GM18868 (cell line): ENCODE results near the gene NRXN3.

Experiments used
- ATAC-seq: cut with Tn5 transposase; IDR thresholded peaks from one replicate; pipeline ENCODE4 v1.9.1; 2021; ENCODE audit warnings: mild to moderate bottlenecking, moderate library complexity; ENCODE audit not compliant: unreplicated experiment

The NRXN3 gene

DNA sequence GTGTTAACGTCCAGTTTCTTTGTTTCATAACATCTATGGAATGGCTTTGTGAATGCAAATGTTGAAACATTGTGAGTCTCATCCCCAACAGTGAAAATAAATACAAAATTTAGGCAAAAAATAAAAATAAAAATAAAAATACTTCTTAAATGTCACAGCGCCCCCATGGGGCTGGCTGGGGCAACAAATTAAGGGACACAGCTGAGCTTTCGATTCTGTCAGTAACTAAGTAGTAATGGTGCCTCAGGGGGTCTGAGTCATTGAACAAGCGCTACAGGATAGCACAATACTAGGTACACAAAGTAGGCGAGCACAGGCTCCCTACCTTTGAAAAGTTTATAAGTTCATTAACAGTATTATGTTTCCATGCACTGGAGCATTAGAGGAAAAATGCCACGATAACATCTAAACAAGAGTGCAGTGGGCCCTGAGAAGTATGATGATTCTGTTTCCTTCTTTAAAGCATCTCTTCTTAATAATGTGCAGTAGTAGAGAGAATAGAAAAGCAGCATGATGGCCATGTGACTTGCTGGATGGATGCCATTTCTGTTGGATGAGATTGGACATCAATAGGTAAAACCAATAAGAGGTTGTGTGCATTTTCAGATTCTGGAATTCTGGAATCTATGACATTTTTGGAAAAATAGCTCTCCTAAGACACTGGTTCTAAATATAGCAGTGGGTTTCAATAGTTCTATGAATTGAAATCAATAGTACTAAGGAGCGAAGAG, 1374.0 kb downstream of the NRXN3 start:
- ATAC-seq = no peak

DNA sequence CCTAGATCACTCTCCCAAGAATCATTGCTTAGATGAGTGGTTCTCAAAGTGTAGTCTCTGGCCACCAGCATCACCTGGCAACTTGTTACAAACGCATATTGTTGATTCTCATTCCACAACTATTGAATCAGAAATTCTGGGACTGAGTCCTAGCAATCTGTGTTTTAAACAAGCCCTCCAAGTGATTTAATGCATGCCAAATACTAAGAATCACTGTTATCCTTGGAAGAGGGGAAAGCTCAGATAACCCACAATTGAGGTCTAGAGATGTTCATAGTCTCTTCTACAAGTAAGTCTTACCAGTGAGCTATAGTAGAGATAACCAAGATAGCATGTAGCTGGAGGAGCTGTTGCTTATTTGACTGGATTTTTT, 1374.5 kb downstream of the NRXN3 start:
- no peak for ATAC-seq

DNA sequence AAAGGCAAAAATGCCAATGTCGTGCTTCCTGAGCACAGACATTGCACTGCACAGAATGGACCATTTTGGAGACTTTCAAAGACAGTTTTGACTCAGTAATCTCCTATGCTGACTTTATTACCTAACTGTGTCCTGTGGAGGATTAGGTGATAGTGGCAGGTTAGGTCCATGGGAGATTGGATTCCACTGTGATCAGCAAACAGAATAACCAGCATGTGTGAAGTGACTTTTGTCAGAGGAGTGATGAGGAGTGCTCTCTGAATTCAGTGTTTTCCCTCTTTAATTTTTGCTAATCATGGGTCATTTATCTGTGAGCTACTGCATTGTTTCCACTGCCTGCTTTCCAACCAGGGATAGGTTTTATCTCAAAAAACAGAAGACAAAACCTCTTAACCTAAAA, 1378.7 kb downstream of the NRXN3 start:
- ATAC-seq = no peak

DNA sequence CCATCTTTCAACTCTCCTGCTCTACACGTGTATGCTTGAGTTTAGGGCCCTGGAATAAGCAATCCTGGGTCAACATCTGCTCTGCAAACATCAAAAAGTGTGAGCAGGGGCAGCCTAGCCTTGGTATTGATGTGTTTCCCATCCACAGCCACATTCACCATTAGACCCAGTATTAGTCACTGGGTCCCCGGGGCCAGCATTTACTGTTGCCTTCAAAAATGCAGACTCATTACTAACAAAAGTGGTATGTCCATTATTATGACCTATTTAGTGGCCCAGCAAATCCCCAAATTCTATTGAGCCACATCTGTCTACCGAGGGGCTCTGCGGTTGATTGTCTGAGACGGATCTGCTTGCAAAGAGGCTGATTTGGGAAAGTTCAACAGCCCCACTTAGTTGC, 1379.3 kb downstream of the NRXN3 start:
- ATAC-seq = no peak

DNA sequence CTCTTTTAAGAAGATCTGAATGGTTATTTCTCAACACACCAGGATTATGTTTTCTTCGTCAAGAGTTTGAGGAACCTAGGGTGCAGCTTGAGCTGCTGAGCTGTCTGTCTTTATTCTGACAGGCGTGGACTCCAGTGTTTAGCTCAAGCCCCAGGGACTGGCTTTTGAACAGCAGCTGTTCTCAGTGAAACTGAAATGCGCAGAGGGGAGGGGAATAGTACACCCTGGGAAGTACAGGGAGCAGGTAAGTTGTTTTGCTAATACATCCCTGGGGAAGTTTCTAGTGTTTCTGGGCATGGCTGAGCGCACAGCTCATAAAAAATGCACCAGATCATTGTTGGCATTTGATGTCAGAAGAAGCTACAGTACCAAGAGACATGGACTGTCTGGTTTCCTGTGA, 1381.3 kb downstream of the NRXN3 start:
- no peak for ATAC-seq

DNA sequence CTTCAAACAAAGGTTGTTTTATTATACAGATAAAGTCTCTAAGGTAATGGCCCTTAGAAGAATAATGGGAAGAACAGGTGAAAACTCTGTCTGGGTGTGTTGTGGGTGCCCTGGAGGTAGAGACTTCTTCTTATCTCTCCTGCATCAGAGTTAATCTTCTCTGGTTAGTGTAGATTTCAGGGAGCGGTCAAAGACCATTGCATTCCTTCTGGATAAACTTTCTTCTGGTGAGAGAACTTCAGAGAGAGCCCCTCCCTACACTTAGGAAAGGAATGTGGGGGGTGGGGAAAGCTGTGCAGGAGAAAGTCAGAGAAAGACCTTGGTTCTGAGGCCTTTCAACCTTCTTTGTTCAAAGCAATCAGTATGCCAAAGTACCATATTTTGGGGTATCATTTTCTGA, 1382.6 kb downstream of the NRXN3 start:
- ATAC-seq = no peak

DNA sequence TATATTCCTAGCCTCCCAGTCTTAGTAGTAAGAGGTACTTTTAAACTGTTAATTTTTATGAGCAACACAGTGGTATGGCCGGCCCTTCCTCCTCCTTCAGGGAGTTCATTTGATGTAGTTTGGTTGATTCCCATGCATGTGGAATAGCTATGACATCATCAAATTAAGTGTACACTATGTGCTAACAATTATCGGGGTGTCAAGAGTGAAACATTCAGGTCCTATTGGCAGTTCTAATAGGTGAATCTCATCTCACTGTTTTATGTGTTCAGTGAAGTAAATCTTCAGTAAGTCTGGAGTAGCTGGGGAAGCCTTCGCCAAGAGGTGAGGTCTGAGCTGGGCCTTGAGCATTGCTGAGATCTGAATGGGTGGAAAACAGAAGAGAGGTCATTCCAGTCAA, 1384.6 kb downstream of the NRXN3 start:
- no peak for ATAC-seq

DNA sequence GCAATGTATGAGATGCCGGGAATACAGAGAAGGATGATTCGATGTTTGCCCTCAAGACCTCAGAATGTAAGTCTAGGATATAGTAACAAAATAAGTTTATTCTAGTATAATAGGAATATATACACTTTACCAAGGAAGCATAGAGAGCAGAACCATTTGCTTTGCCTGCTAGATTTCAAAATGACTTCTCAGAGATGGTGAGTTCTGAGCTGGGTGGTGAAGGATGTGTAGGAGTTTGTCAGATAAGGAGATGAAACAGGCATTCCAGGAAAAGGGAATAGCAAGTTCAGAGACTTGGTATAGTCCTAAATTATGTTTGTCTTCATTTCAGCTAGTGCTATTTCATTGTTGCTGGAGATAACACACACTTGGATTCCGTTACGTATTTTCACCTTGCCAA, 1385.3 kb downstream of the NRXN3 start:
- ATAC-seq = no peak

DNA sequence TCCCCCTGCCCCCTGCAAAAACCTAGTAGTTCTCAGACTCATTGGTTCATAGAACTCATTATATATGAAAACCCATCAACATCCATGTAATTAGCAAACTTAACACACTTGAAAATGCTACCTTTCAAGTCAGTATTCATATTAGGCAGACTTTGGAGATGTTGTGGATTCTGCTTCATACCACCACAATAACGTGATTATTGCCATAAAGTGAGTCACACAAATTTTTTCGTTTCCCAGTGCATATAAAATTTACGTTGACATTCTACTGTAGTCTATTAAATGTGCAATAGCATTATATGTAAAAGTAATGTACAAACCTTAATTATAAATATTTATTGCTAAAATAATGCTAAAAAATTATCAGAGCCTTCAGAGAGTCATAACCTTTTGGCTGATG, 1387.1 kb downstream of the NRXN3 start:
- no peak for ATAC-seq

DNA sequence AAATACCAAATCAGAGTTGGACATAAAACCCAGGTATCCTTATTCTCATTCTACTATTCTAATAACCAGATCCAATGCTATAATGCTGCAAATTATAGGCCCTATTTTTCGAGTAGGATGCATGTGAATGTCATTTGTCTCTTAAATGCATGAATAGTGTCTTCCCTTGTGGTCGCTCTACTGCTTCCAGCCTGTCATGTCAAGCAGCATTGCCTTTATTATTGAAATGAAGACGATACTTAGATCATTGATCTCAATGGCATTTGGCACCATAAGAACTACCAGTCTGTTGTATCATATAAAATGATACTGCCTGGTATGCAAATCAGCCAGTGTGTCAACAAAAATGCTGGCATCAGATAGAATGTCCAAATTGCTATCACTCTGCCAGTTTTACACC, 1392.0 kb downstream of the NRXN3 start:
- ATAC-seq = no peak

DNA sequence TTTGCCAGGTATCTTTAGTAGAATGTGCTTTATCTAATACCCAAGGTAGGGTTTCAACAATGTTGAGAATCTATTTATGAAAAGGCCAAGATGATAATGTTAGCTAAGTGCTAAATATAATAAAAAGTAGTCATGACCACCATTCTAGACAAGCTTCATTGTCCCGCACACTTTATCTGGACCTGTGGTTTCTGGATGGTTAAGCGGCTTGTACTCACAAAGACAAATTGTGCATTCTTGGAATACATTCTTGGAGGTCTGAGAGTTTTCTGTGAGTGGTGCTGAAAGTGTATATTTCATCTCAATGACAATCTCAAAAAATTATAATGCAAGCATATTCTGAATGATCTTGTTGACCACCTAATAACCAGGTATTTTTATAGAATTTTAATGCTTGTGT, 1394.2 kb downstream of the NRXN3 start:
- no peak for ATAC-seq

DNA sequence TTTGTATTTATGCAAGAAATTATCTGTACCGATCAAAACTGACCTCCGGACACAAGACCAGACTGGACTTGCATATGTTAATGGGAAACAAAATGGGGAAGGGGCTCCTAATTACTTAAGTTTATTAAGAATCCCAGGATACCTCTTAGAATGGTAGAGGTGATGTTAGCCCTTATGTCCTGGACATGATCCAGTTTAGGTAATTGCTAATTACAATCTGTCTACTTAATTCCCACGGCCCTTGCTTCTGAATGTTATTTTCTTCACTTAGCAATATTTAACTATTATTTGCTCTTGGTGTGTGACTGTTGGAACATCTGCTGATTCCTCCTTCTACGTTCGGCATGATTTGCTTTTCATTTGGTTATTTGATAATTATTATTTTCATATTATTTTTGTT, 1397.1 kb downstream of the NRXN3 start:
- no peak for ATAC-seq

DNA sequence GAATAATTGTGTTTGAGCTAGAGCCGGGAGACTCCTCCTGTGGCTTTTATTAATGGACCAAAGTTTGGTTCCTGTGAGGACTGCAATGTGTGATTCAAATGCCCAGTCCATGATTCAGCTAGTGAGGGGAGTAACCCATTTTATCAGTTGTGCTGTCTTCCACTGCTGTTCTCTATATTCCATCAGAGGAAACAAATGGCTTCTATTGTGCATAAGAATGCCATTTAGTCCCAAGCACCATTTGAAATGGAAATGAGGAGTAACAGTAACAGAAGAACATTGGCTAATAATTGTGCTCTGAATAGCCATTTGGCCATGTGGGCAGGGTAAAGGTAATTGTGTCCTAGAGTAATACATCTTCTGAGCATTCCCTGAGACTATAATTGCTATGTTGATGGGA, 1398.4 kb downstream of the NRXN3 start:
- ATAC-seq = no peak

DNA sequence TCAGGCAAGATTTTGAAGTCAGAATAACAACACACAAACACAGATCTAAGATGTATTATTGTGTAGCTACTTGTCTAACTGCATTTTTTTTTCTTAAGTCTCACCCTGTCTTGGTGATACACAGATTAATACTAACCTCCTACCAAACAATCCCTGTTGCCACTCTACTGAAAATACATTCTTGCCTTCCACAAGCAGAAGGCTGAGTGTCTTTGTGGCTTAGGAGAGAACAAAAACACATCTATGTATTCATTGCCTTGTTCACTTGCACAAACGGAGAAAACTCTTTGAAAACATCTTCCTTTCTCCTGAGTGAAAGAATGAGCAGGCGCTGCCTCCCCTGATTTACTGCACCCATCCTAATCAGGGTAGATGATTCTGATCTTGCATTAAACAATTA, 1398.9 kb downstream of the NRXN3 start:
- no peak for ATAC-seq

DNA sequence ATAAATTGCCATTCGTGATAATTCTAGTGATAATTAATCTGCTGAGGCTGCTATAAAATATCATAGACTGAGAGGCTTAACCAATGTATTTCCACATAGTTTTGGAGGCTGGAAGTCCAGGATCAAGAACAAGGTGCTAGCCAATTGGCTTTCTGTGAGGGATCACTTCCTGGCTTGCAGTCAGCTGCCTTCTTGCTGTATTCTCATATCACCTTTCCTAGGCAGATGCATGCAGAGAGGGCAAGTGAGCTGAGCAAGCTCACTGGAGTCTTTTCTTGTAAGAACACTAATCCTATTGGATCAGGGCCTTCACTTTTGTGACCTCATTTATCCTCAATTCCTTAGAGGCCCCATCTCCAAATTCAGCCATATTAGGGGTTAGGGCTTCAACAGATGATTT, 1400.5 kb downstream of the NRXN3 start:
- no peak for ATAC-seq

DNA sequence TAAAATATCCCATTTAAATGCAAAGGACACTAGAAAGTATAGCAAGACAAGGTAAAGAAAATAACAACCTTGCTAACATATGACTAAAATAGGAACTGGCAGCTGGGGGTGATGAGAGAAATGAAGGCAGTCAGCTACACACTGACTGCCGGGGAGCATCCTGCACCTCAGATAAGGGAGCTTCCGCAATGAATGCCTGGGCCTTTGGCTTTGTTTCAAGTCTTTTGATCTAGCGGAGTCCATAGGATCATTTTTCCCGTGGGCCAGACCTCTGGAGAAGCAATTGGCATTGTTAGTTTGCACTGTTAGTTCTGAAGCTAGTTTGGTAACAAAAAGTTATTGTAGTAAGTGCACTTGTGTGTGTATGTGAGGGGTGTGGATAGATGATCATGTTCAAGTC, 1401.2 kb downstream of the NRXN3 start:
- ATAC-seq = no peak

DNA sequence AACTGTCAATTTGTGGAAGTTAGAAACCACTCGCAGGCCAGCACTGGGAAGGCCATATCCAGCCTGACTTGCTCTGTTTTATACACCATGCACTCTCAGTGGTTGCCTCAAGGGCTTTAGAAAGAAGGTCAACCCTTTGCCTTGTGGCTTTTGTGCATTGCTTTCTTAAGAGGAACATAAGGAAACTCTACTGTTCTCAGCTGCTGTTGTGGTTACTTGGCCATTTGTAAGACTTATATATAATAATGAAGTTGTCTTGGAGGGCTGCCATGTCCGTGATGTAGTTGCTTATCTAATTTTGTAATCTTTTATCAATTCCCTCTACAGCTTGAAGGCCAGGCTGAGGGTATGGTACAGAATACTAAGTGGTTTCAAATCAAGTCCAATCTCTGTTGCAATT, 1403.3 kb downstream of the NRXN3 start:
- no peak for ATAC-seq

DNA sequence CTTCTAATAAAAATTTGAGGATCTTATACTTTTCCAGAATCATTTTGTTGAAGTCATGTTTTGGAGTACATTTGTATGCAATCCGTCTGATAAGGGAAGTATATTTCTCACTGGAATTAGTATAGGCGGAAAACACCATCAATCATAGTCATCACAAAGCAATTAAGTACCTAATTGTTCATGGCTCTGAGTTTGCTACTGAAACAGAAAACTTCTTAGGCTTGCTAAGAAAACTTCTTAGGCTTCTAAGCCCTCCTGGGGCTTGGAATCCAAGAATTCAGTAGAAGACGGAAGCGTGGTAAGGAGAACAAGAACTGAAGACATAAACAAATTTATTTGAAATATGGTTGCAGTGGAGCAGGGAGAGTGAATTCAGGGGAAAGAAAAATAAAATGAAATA, 1404.9 kb downstream of the NRXN3 start:
- ATAC-seq = no peak

DNA sequence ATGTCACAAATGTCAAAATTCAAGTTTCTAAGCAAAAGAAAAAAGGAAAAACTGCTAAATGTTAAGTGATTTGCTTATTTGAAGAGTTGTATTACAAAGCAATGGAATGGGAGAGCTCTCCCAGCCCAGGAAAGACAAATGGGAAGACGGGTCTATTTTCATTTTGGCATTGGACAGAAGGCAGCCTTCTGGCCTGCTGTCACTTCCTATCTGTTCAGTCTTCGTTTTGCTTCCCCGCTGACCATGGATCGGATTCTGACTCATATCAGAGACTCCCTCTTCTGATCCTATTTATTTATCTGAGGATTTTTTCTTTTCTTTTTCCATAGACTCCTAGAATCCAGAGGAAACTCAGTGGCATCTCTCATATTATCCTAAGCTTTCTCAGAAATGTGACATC, 1406.3 kb downstream of the NRXN3 start:
- ATAC-seq = no peak

DNA sequence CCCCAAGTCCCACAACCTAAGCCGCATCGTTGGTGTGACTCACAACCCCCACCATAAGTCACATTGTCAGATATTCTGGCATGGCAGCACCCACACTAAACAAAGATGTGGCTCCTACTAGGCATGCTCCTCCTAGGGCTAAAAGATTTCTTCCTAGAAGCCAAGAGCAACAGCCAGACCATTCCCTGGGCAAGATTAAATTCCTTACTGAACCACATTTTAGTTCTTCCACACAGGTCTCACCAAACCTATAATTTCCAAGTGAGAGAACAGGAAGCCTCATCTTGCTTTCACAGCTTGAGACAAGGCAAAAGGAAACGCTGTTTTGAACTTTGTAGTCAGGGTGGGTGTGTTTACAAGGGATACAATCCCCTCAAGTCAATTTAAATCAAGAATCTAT, 1408.3 kb downstream of the NRXN3 start:
- no peak for ATAC-seq

DNA sequence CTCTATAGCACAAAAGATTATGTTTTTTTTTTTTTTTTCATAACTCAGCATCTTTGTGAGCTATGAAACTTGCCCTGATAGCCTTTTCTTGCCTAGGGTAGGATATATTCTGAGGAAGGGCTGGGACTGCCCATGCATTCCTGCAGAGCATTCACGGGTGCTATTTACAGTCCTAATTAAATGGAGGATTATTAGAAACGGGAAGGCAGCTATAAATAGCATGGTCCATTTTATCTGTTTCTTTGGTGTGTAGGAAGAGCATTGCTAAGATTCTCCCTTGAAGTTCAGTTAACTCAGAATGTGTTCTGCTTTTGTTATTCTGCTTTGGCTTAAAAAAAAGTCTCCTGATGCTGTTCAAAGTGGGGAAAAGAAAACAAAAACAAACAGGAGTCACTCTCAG, 1410.2 kb downstream of the NRXN3 start:
- ATAC-seq = no peak

DNA sequence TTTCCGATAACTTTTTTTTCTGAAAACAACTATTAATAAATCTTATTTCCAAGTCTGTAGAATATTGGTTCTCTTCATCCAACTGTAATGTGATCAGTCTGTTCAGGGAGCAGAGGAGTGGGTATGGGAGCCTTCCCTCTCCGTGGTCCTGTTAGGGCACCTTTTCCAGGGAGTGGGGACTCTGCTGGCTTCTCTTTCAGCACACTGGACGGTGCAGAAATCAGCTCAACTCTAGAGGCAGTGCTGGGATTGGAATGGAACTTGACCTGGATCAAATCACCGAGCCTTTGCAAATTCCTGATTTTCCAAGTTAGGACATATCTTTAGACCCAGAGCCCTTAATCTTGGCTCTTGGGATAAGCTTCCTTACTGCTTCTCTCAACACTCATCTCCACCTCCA, 1410.7 kb downstream of the NRXN3 start:
- no peak for ATAC-seq

DNA sequence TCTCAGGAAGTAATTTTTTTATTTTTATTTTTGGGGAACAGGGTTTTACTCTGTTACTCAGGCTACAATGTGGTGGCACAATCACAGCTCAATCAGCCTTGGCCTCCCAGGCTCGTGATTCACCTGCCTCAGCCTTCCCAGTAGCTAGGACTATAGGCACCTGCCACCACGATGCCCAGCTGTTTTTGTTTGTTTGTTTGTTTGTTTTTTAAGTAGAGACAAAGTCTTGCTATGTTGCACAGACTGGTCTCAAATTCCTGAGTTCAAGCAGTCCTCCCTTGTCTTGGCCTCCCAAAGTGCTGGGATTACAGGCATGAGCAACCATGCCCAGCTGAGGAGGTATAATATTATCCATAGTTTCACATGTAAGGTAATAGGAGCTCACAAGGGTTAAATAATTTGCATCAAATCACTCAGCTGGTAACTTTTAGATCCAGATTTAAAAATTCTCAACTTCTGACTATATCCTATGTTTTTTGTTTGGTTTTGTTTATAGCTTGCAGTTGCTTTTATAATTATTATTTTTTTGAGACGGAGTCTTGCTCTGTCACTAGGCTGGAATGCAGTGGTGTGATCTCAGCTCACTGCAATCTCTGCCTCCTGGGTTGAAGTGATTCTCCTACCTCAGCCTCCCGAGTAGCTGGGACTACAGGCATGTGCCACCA, 1411.9 kb downstream of the NRXN3 start:
- ATAC-seq = no peak
